ENCODE results near the gene HOMER2. TPM values are rescaled to one million over a fixed set of nuclear protein-coding genes. Genes with fewer than 3 reads are reported as not detected.

The HOMER2 gene
- total RNA-seq, 1 donor from 2014 or later = 48.8 TPM

DNA sequence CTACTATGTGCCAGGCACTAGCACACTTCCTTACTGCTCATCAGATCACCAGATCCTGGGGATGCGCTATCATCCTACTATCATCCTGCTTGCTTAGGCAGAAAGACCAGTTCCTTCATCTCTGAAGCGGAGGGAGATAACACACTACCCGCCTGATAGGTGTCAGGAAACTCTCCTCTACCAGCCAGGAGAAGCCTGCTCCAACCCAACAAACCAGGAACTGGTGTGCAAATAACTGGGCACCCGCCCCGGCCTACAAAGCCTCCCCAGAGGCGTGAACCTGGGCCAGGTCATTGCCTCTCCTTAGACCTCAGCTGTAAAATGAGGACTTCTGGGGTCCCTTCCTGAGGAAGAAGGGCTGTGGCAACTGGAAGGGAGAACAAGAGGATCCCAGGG, 61.5 kb downstream of the HOMER2 start:
- no peak overlapping the region for H3K4me3 ChIP-seq (ENCODE audit: low read depth, low read length)
- TF ChIP-seq, protein P1, sequence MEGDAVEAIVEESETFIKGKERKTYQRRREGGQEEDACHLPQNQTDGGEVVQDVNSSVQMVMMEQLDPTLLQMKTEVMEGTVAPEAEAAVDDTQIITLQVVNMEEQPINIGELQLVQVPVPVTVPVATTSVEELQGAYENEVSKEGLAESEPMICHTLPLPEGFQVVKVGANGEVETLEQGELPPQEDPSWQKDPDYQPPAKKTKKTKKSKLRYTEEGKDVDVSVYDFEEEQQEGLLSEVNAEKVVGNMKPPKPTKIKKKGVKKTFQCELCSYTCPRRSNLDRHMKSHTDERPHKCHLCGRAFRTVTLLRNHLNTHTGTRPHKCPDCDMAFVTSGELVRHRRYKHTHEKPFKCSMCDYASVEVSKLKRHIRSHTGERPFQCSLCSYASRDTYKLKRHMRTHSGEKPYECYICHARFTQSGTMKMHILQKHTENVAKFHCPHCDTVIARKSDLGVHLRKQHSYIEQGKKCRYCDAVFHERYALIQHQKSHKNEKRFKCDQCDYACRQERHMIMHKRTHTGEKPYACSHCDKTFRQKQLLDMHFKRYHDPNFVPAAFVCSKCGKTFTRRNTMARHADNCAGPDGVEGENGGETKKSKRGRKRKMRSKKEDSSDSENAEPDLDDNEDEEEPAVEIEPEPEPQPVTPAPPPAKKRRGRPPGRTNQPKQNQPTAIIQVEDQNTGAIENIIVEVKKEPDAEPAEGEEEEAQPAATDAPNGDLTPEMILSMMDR (conservative IDR thresholded peaks at IDR 0.05; ENCODE audit: low read depth, low read length) = no peak
- no peak for DNase-seq (ENCODE audit: low read depth)

DNA sequence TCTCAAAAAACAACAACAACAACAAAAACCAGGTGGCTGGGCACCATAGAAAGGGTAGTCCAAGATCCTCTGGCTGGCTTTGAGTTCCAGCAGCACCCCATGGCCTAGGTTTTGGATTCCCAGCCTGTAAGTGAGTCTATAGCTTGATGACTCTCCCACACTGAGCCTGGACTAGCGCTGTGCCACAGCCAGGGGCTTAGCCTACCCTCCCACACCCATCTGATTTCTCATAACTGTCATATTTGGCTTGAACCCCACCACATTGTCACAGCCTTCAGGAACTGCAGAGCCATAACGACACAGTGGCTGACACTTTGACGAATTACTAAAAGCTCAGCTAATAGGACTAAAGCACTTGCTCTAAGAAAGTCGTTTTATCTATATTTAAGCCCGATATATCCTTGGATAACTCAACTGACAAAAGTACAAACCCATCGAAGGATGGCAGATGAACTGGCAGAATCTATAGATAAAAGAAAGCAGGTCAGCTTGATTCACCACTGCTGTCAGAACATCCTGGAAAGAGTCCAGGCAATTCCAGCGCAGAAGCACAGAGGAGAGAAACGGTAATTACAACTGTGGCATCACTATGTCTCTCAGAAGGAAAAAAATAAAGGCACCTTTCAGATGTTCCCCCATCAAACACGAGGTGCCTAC, 62.1 kb downstream of the HOMER2 start:
- TF ChIP-seq, protein P1 (conservative IDR thresholded peaks at IDR 0.05; ENCODE audit: low read depth, low read length) = no peak
- no peak overlapping the region for H3K4me3 ChIP-seq (ENCODE audit: low read depth, low read length)
- DNase-seq (ENCODE audit: low read depth) = no peak

DNA sequence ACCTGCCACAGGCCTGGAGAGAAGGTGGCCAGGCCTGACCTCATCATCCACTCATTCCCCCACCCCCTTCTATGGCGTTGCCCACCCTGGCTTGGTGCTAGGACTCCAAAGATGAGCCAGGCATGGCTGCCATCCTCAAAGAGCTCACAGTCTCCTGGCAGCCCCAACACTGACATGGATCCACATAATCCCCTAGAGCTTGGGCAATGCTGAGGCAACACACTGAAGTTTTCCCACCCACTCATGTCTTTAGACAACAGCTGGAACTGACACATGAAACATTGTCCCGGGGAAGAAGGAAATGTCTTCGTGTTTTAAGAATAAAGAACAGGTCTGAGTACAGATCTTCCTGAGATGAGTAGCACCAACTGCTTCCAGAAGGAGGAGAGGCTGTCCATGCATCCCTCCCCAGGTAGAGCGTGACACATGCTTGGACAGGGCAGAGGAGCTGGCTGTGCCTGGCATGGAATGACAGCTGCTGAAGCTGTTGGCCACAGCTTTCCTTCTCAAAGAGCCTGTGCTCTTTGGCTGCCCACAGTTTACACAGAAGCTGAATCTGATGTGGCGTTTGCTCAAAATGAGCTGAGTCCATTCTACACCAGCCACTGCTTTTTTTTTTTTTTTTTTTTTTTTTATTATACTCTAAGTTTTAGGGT, 70.1 kb downstream of the HOMER2 start:
- no peak for DNase-seq (ENCODE audit: low read depth)
- no peak overlapping the region for H3K4me3 ChIP-seq (ENCODE audit: low read depth, low read length)
- TF ChIP-seq, protein P1 (conservative IDR thresholded peaks at IDR 0.05; ENCODE audit: low read depth, low read length) = no peak

DNA sequence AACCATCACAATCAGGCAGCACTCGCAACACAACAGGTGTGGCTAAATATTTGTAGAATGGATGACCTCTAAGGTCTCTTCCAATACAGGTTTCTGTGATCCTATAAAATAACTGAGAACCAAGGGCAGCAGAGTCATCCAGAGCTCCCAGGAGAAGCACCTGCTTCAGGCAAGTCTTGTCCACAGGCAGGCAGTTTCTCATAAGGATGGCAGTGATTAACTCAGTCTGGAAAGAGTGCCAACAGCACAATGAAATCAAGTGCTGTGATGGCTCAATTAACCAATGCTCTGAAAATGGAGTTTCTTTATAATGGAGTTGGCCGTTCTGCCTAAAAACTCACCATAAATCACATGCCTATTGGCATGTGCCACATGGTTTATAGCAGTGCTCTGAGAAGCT, 70.8 kb downstream of the HOMER2 start:
- H3K4me3 ChIP-seq (ENCODE audit: low read depth, low read length) = no peak overlapping the region
- TF ChIP-seq, protein P1 (conservative IDR thresholded peaks at IDR 0.05; ENCODE audit: low read depth, low read length) = no peak
- DNase-seq (ENCODE audit: low read depth) = no peak

DNA sequence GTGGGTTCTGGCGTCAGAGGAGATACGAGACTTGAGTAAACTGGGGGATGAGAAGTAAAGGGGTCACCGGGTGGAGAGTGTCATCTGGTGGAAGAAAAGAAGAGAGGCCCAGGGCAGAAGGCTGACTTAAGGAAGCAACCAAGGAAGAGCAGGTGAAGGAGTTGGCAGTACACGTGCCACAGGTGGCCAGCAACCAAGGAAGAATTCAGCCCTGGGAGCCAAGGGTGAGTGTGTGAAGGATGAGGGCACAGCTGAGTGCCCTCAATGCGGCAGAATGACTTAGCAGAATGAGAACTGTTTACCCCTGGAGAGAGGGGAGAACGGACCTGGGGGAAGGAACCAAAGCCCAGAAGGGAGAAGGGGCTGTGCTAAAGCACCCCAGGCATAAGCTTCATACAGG, 71.8 kb downstream of the HOMER2 start:
- H3K4me3 ChIP-seq (ENCODE audit: low read depth, low read length) = no peak overlapping the region
- no peak for DNase-seq (ENCODE audit: low read depth)
- TF ChIP-seq, protein P1 (conservative IDR thresholded peaks at IDR 0.05; ENCODE audit: low read depth, low read length) = no peak

DNA sequence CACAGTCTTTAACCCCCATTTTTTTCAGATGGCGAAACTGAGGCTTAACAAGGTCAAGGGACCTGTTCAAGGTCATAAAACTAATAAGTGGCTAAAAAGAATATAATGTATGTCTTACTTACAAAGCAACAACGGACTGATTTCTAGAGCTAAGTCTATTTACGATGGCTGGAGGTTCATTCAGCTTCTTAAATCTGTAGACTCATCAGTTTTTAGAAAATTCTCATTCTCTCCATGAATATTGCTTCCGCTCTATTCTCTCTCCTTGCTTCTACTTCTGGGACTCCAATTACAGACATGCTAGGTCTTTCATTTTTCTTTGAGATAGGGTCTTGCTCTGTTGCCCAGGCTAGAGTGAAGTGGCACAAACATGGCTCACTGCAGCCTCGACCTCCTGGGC, 74.2 kb downstream of the HOMER2 start:
- H3K4me3 ChIP-seq (ENCODE audit: low read depth, low read length) = no peak overlapping the region
- DNase-seq (ENCODE audit: low read depth) = no peak
- TF ChIP-seq, protein P1 (conservative IDR thresholded peaks at IDR 0.05; ENCODE audit: low read depth, low read length) = no peak

DNA sequence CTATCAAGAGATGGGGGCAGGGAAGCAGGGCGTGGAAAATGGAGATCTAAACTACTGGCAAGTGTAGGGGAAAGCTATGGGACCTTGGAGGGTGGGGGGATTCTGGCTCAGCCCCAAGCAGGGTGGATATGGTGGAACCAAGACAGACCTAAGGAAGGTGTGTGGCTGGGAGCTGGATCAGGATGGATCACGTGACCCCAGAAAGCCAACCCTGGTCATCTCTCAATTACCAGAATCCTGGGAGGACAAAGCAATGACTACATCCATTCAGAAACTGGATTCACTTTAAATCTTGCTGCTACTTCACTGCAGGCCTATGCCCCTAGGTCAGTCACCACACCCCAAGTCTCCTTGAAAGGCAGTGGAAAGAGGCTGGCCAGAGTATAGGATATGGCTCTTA, 74.7 kb downstream of the HOMER2 start:
- TF ChIP-seq, protein P1 (conservative IDR thresholded peaks at IDR 0.05; ENCODE audit: low read depth, low read length) = no peak
- H3K4me3 ChIP-seq (ENCODE audit: low read depth, low read length) = no peak overlapping the region
- DNase-seq (ENCODE audit: low read depth) = no peak
